Measurements from ENCODE around the gene ATP8A1.

ATP8A1 gene

GRCh38 chr4:42513748-42514492 lies 143.0 kb downstream of the ATP8A1 start:
- Histone ChIP-seq H3K4me3 (ENCODE audit: low read length) (no peak overlapping the region), H3K9me3 (ENCODE audit: control insufficient read depth, low read length) (no peaks in the 10 kb centered on the region), H3K9ac (ENCODE audit: low read length) (no peak overlapping the region), H3K36me3 (ENCODE audit: control insufficient read depth, insufficient read depth, low read length) (no peaks in the 10 kb centered on the region), H3K4me1 (ENCODE audit: control insufficient read depth, insufficient read depth, low read length) (no peaks in the 10 kb centered on the region), H3K27me3 (ENCODE audit: control insufficient read depth, insufficient read depth, low read length) (no peaks in the 10 kb centered on the region)

- H3K4me3 ChIP-seq (ENCODE audit: low read length), result no peak overlapping the region
- H3K9ac ChIP-seq (ENCODE audit: low read length), result no peak overlapping the region
- no peaks in the 10 kb centered on the region for H3K4me1 ChIP-seq (ENCODE audit: control insufficient read depth, insufficient read depth, low read length)
- no peaks in the 10 kb centered on the region for H3K36me3 ChIP-seq (ENCODE audit: control insufficient read depth, insufficient read depth, low read length)
- no peaks in the 10 kb centered on the region for H3K9me3 ChIP-seq (ENCODE audit: control insufficient read depth, low read length)
- no peaks in the 10 kb centered on the region for H3K27me3 ChIP-seq (ENCODE audit: control insufficient read depth, insufficient read depth, low read length)
These were observed 144.7 kb downstream of the ATP8A1 start for GRCh38 chr4:42512226-42512625.

- H3K9me3 ChIP-seq (ENCODE audit: control insufficient read depth, low read length), result no peaks in the 10 kb centered on the region
- no peaks in the 10 kb centered on the region for H3K36me3 ChIP-seq (ENCODE audit: control insufficient read depth, insufficient read depth, low read length)
- H3K27me3 ChIP-seq (ENCODE audit: control insufficient read depth, insufficient read depth, low read length), result no peaks in the 10 kb centered on the region
- H3K9ac ChIP-seq (ENCODE audit: low read length), result no peak overlapping the region
- H3K4me3 ChIP-seq (ENCODE audit: low read length), result no peak overlapping the region
- H3K4me1 ChIP-seq (ENCODE audit: control insufficient read depth, insufficient read depth, low read length), result no peaks in the 10 kb centered on the region
These were observed 146.7 kb downstream of the ATP8A1 start for GRCh38 chr4:42510225-42510624.

- no peak overlapping the region for H3K4me3 ChIP-seq (ENCODE audit: low read length)
- H3K36me3 ChIP-seq (ENCODE audit: control insufficient read depth, insufficient read depth, low read length), result no peaks in the 10 kb centered on the region
- no peaks in the 10 kb centered on the region for H3K9me3 ChIP-seq (ENCODE audit: control insufficient read depth, low read length)
- no peaks in the 10 kb centered on the region for H3K27me3 ChIP-seq (ENCODE audit: control insufficient read depth, insufficient read depth, low read length)
- no peak overlapping the region for H3K9ac ChIP-seq (ENCODE audit: low read length)
- H3K4me1 ChIP-seq (ENCODE audit: control insufficient read depth, insufficient read depth, low read length), result no peaks in the 10 kb centered on the region
These were observed 155.1 kb downstream of the ATP8A1 start for GRCh38 chr4:42501624-42502401.

- Histone ChIP-seq H3K36me3 (ENCODE audit: control insufficient read depth, insufficient read depth, low read length) (no peaks in the 10 kb centered on the region), H3K27me3 (ENCODE audit: control insufficient read depth, insufficient read depth, low read length) (no peaks in the 10 kb centered on the region), H3K4me1 (ENCODE audit: control insufficient read depth, insufficient read depth, low read length) (no peaks in the 10 kb centered on the region), H3K4me3 (ENCODE audit: low read length) (no peak overlapping the region), H3K9me3 (ENCODE audit: control insufficient read depth, low read length) (no peaks in the 10 kb centered on the region), H3K9ac (ENCODE audit: low read length) (no peak overlapping the region)
These were observed 158.9 kb downstream of the ATP8A1 start for GRCh38 chr4:42498040-42498439.

GRCh38 chr4:42497142-42497910 lies 159.6 kb downstream of the ATP8A1 start:
- Histone ChIP-seq H3K9ac (ENCODE audit: low read length) (no peak overlapping the region), H3K9me3 (ENCODE audit: control insufficient read depth, low read length) (no peaks in the 10 kb centered on the region), H3K4me1 (ENCODE audit: control insufficient read depth, insufficient read depth, low read length) (no peaks in the 10 kb centered on the region), H3K4me3 (ENCODE audit: low read length) (no peak overlapping the region), H3K36me3 (ENCODE audit: control insufficient read depth, insufficient read depth, low read length) (no peaks in the 10 kb centered on the region), H3K27me3 (ENCODE audit: control insufficient read depth, insufficient read depth, low read length) (no peaks in the 10 kb centered on the region)

GRCh38 chr4:42492962-42493361 lies 163.9 kb downstream of the ATP8A1 start:
- Histone ChIP-seq H3K9ac (ENCODE audit: low read length) (no peak overlapping the region), H3K27me3 (ENCODE audit: control insufficient read depth, insufficient read depth, low read length) (no peaks in the 10 kb centered on the region), H3K9me3 (ENCODE audit: control insufficient read depth, low read length) (no peaks in the 10 kb centered on the region), H3K4me1 (ENCODE audit: control insufficient read depth, insufficient read depth, low read length) (no peaks in the 10 kb centered on the region), H3K4me3 (ENCODE audit: low read length) (no peak overlapping the region), H3K36me3 (ENCODE audit: control insufficient read depth, insufficient read depth, low read length) (no peaks in the 10 kb centered on the region)

- Histone ChIP-seq H3K9me3 (ENCODE audit: control insufficient read depth, low read length) (no peaks in the 10 kb centered on the region), H3K4me1 (ENCODE audit: control insufficient read depth, insufficient read depth, low read length) (no peaks in the 10 kb centered on the region), H3K4me3 (ENCODE audit: low read length) (no peak overlapping the region), H3K27me3 (ENCODE audit: control insufficient read depth, insufficient read depth, low read length) (no peaks in the 10 kb centered on the region), H3K36me3 (ENCODE audit: control insufficient read depth, insufficient read depth, low read length) (no peaks in the 10 kb centered on the region), H3K9ac (ENCODE audit: low read length) (no peak overlapping the region)
These were observed 166.9 kb downstream of the ATP8A1 start for GRCh38 chr4:42490015-42490414.

GRCh38 chr4:42489095-42489494 lies 167.8 kb downstream of the ATP8A1 start:
- Histone ChIP-seq H3K9me3 (ENCODE audit: control insufficient read depth, low read length) (no peaks in the 10 kb centered on the region), H3K36me3 (ENCODE audit: control insufficient read depth, insufficient read depth, low read length) (no peaks in the 10 kb centered on the region), H3K4me1 (ENCODE audit: control insufficient read depth, insufficient read depth, low read length) (no peaks in the 10 kb centered on the region), H3K27me3 (ENCODE audit: control insufficient read depth, insufficient read depth, low read length) (no peaks in the 10 kb centered on the region), H3K9ac (ENCODE audit: low read length) (no peak overlapping the region), H3K4me3 (ENCODE audit: low read length) (no peak overlapping the region)

GRCh38 chr4:42488554-42488953 lies 168.4 kb downstream of the ATP8A1 start:
- Histone ChIP-seq H3K36me3 (ENCODE audit: control insufficient read depth, insufficient read depth, low read length) (no peaks in the 10 kb centered on the region), H3K27me3 (ENCODE audit: control insufficient read depth, insufficient read depth, low read length) (no peaks in the 10 kb centered on the region), H3K4me3 (ENCODE audit: low read length) (no peak overlapping the region), H3K4me1 (ENCODE audit: control insufficient read depth, insufficient read depth, low read length) (no peaks in the 10 kb centered on the region), H3K9ac (ENCODE audit: low read length) (no peak overlapping the region), H3K9me3 (ENCODE audit: control insufficient read depth, low read length) (no peaks in the 10 kb centered on the region)

- Histone ChIP-seq H3K36me3 (ENCODE audit: control insufficient read depth, insufficient read depth, low read length) (no peaks in the 10 kb centered on the region), H3K27me3 (ENCODE audit: control insufficient read depth, insufficient read depth, low read length) (no peaks in the 10 kb centered on the region), H3K4me1 (ENCODE audit: control insufficient read depth, insufficient read depth, low read length) (no peaks in the 10 kb centered on the region)
These were observed 168.8 kb downstream of the ATP8A1 start for GRCh38 chr4:42488114-42488513.

GRCh38 chr4:42487230-42487629 lies 169.7 kb downstream of the ATP8A1 start:
- Histone ChIP-seq H3K4me1 (ENCODE audit: control insufficient read depth, insufficient read depth, low read length) (no peaks in the 10 kb centered on the region), H3K36me3 (ENCODE audit: control insufficient read depth, insufficient read depth, low read length) (no peaks in the 10 kb centered on the region), H3K27me3 (ENCODE audit: control insufficient read depth, insufficient read depth, low read length) (no peaks in the 10 kb centered on the region), H3K9ac (ENCODE audit: low read length) (no peak overlapping the region), H3K9me3 (ENCODE audit: control insufficient read depth, low read length) (no peaks in the 10 kb centered on the region), H3K4me3 (ENCODE audit: low read length) (no peak overlapping the region)

More at GRCh38 chr4:42488114-42488513, 168.8 kb downstream of the ATP8A1 start:
- Histone ChIP-seq H3K4me3 (ENCODE audit: low read length) (no peak overlapping the region), H3K9me3 (ENCODE audit: control insufficient read depth, low read length) (no peaks in the 10 kb centered on the region), H3K9ac (ENCODE audit: low read length) (no peak overlapping the region)
